Measurements from ENCODE around the gene KCNA10. TPM values are rescaled to one million over a fixed set of nuclear protein-coding genes. Genes with fewer than 3 reads are reported as not detected.

The KCNA10 gene
- total RNA-seq, 3 donors from 2014 or later = not detected

- Histone ChIP-seq H3K27ac (no peak overlapping the region), H3K4me1 (no peaks in the 10 kb centered on the region), H3K4me3 (no peak overlapping the region), H3K36me3 (no peaks in the 10 kb centered on the region), H3K9me3 (no peaks in the 10 kb centered on the region), H3K27me3 (no peaks in the 10 kb centered on the region)
- no peak for DNase-seq (ENCODE audit: low spot score in 2 of 2)
- no peak for TF ChIP-seq POLR2A (IDR thresholded peaks at IDR 0.05)
- TF ChIP-seq CTCF (IDR thresholded peaks at IDR 0.05) = no peak
- TF ChIP-seq POLR2AphosphoS5 (IDR thresholded peaks at IDR 0.05) = no peak
- intact Hi-C loops (cut with DNase I; ENCODE audit: low total_unique reads) = no loop called here
Measured at GRCh38 chr1:110474444-110474843, 44.5 kb downstream of the KCNA10 start.

- Histone ChIP-seq H3K9me3 (no peaks in the 10 kb centered on the region), H3K27ac (no peak overlapping the region), H3K36me3 (no peaks in the 10 kb centered on the region), H3K4me3 (no peak overlapping the region), H3K27me3 (no peaks in the 10 kb centered on the region), H3K4me1 (no peaks in the 10 kb centered on the region)
- no peak for DNase-seq (ENCODE audit: low spot score in 2 of 2)
- TF ChIP-seq CTCF (IDR thresholded peaks at IDR 0.05) = no peak
- TF ChIP-seq POLR2AphosphoS5 (IDR thresholded peaks at IDR 0.05) = no peak
- TF ChIP-seq POLR2A (IDR thresholded peaks at IDR 0.05) = no peak
- intact Hi-C loops (cut with DNase I; ENCODE audit: low total_unique reads) = no loop called here
Measured at GRCh38 chr1:110472546-110472945, 46.4 kb downstream of the KCNA10 start.

GRCh38 chr1:110471131-110471530, 47.8 kb downstream of the KCNA10 start:
- H3K4me1 ChIP-seq = no peaks in the 10 kb centered on the region
- H3K27ac ChIP-seq = no peak overlapping the region
- no peaks in the 10 kb centered on the region for H3K9me3 ChIP-seq
- no peaks in the 10 kb centered on the region for H3K27me3 ChIP-seq
- intact Hi-C loops (cut with DNase I; ENCODE audit: low total_unique reads) = no loop called here
- no peak overlapping the region for H3K4me3 ChIP-seq
- H3K36me3 ChIP-seq = no peaks in the 10 kb centered on the region
- no peak for DNase-seq (ENCODE audit: low spot score in 2 of 2)
- TF ChIP-seq POLR2AphosphoS5 (IDR thresholded peaks at IDR 0.05) = no peak
- TF ChIP-seq POLR2A (IDR thresholded peaks at IDR 0.05) = no peak
- no peak for TF ChIP-seq CTCF (IDR thresholded peaks at IDR 0.05)

Other genes starting within 250 kb of the KCNA10 start
- gene RBM15, start 179.8 kb downstream of the KCNA10 start, total RNA-seq = 10 to 100 TPM; 33.4 to 47.1 (median 35.4) TPM
- 10 to 100 TPM in 2 of 3 donors, under 1 TPM in 1; 0.96 to 31.5 (median 14.4) TPM for gene SLC16A4, start 128.1 kb downstream of the KCNA10 start, total RNA-seq
- gene LAMTOR5, start 111.5 kb downstream of the KCNA10 start, total RNA-seq = 100 to 1,000 TPM; 102 to 117 (median 109) TPM
- gene PROK1, start 68.0 kb downstream of the KCNA10 start, total RNA-seq = 10 to 100 TPM in 1 of 3 donors, under 1 TPM in 2; 0.66 to 42.9 (median 0.73) TPM
- gene KCNA2, start 87.2 kb upstream of the KCNA10 start, total RNA-seq = 10 to 100 TPM in 1 of 3 donors, under 1 TPM in 2; 0.33 to 13.8 (median 0.59) TPM
- gene KCNA3, start 155.8 kb upstream of the KCNA10 start, total RNA-seq = 1 to 10 TPM in 2 of 3 donors, under 1 TPM in 1; 0.96 to 3.9 (median 2.2) TPM